Measurements from ENCODE around the gene MYO5A.

The MYO5A gene

DNA sequence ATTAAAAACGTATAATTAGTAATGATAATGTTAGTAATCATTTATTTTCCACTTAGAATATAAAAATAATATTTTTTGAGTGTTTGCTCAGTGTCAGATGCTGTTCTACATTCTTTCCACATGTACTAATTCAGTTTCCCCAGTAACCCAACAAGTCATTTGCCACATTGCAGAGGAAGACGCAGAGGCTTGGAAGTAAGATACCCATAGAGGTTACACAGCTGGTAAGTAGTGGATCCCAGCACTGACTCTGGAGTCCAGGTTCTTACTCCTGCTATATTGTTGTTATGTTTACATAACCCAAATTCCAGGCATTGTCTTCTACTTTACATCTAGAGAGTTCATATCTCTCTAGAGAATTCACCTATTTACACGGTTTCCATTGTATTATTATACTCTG, 184.8 kb downstream of the MYO5A start:
- H3K27ac ChIP-seq: no peak overlapping the region
- no peak for DNase-seq (ENCODE audit: low read depth, low spot score)

DNA sequence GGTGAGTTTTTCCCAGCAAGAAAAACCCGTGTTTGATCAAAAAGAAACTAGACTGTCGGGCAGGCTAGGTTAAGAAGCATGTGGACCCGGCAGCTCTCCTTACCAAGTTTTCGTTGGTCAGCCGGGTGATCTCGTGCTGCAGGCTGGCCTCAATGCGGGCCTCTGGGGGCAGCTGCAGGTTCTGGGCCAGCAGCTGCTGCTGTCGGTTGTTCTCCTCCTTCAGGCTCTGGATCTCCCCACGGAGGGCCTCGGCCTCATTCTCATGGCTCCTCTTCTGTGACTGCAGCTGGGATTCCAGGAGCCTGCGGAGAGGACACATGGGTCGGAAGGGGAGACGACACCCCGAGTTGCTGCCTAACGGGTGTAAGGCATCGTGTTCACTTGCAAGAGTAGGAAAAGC, 188.6 kb downstream of the MYO5A start:
- no peak overlapping the region for H3K27ac ChIP-seq
- no peak for DNase-seq (ENCODE audit: low read depth, low spot score)

- peak overlapping the region; percentile 91 for H3K27ac ChIP-seq
- DNase-seq (ENCODE audit: low read depth, low spot score): no peak
These were observed 189.8 kb downstream of the MYO5A start for GRCh38 chr15:52338891-52339290.

DNA sequence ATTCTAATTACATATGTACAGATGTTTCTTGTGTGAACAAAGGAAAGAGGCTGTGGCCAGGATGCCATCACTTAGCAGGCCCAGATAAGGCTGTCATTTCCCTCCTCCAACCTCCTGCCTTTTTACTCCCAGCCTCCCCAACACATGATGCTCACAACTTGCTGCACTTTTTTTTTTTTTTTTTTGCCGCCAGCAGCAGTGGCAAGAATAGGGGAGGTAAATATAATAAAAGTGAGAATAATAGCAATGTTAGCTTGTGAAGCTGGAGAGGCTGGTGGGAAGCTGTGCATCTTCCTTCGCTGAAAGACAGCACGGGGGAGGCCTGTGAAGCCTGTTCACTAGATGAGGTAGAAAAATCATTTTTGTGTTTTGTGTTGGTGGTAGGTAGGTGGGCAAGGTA, 190.6 kb downstream of the MYO5A start:
- DNase-seq (ENCODE audit: low read depth, low spot score): no peak
- H3K27ac ChIP-seq: peak overlapping the region; percentile 91

- peak overlapping the region; percentile 91 for H3K27ac ChIP-seq
- no peak for DNase-seq (ENCODE audit: low read depth, low spot score)
These were observed 191.4 kb downstream of the MYO5A start for GRCh38 chr15:52337198-52337853.

DNA sequence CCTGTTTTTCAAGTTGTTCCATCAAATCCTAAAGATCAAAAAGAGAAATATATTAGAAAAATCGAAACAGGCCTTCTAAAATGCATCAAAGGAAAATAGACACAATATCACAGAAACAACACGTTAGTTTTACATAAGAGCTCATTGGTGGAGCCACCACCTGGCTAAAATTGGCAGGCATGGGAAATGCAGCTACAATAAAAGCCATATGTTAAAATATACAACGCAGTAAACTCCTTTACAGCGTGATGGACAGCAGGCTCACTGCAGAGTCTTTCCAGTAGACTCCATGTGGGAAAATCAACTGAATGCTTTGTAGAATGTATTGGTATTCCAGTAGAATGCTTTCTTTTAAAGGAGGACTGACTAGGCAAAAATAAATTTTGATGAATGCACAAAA, 192.2 kb downstream of the MYO5A start:
- no peak for DNase-seq (ENCODE audit: low read depth, low spot score)
- H3K27ac ChIP-seq: peak overlapping the region; percentile 91

- peak; percentile 59 for DNase-seq (ENCODE audit: low read depth, low spot score)
- H3K27ac ChIP-seq: peak overlapping the region; percentile 91
These were observed 194.1 kb downstream of the MYO5A start for GRCh38 chr15:52334491-52335160.

- H3K27ac ChIP-seq: peak overlapping the region; percentile 91
- DNase-seq (ENCODE audit: low read depth, low spot score): peak; percentile 50
These were observed 197.0 kb downstream of the MYO5A start for GRCh38 chr15:52331490-52332240.

GRCh38 chr15:52329987-52330386, 198.7 kb downstream of the MYO5A start:
- no peak overlapping the region for H3K27ac ChIP-seq
- no peak for DNase-seq (ENCODE audit: low read depth, low spot score)

GRCh38 chr15:52329150-52329549, 199.5 kb downstream of the MYO5A start:
- H3K27ac ChIP-seq: no peak overlapping the region
- no peak for DNase-seq (ENCODE audit: low read depth, low spot score)

GRCh38 chr15:52328680-52329079, 200.0 kb downstream of the MYO5A start:
- H3K27ac ChIP-seq: no peak overlapping the region
- no peak for DNase-seq (ENCODE audit: low read depth, low spot score)

GRCh38 chr15:52326756-52327155, 201.9 kb downstream of the MYO5A start:
- H3K27ac ChIP-seq: no peak overlapping the region
- DNase-seq (ENCODE audit: low read depth, low spot score): no peak

- DNase-seq (ENCODE audit: low read depth, low spot score): no peak
These were observed 204.6 kb downstream of the MYO5A start for GRCh38 chr15:52324109-52324508.

DNA sequence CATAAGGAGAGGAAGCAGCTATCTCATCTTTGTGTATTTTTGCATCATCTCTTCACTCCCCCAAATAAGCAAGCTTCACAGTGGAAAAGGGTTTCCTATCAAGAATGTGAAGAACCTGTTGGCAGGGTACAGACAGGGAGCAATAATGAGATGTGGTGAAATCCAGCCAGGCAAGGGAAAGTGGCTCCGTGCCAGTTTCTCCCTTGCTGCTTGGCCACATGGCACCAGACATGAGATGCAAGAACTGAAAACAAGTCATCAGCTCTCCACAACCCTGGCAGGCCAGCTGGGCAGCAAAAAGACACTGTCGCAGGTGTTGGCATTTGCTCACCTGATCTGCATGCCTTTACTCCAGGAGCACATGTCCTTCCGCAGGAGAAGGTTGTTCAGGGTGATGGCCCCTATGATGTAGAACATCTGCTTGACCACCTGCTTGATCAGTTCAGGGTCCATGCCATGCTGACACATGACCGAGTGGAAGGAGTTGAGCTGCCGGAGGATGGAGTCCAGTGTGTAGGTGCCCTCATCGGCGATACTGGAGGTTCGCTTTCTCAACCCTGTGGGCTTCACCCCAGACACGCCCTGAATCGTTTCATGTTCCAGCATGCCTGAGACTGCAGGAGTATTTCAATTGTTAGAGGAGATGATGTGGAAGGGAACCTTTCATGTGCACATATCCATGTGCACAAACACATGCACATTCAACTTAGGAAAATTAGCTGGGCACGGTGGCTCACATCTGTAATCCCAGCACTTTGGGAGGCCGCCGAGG, 209.8 kb downstream of the MYO5A start:
- no peak for DNase-seq (ENCODE audit: low read depth, low spot score)
- H3K27ac ChIP-seq: no peak overlapping the region

More at GRCh38 chr15:52324109-52324508, 204.6 kb downstream of the MYO5A start:
- H3K27ac ChIP-seq: no peak overlapping the region

GRCh38 chr15:52317688-52318087, 211.0 kb downstream of the MYO5A start:
- DNase-seq (ENCODE audit: low read depth, low spot score): no peak
- H3K27ac ChIP-seq: no peak overlapping the region

GRCh38 chr15:52317022-52317421, 211.7 kb downstream of the MYO5A start:
- no peak for DNase-seq (ENCODE audit: low read depth, low spot score)

GRCh38 chr15:52309154-52309548, 219.5 kb downstream of the MYO5A start:
- DNase-seq (ENCODE audit: low read depth, low spot score): no peak
- H3K27ac ChIP-seq: no peak overlapping the region

More at GRCh38 chr15:52317022-52317421, 211.7 kb downstream of the MYO5A start:
- H3K27ac ChIP-seq: no peak overlapping the region

- no peak overlapping the region for H3K27ac ChIP-seq
- DNase-seq (ENCODE audit: low read depth, low spot score): no peak
These were observed 220.1 kb downstream of the MYO5A start for GRCh38 chr15:52308446-52309153.

DNA sequence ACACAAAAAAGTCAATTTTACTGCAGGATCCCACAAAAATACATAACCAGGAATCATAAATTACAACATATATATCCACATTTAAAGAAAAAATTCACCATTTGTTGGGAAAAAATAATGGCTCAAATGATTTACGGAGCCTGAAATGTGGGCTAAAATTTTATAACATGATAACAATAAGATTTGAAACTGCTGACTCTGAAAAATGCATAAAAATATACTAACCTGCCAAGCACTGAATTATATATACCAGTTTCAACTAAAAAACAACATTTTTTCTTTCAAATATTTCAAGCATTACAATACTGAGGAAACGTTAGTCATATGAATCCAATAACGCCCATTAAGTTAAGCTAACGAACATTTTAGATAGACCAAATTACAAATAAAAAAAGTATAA, 220.8 kb downstream of the MYO5A start:
- H3K27ac ChIP-seq: no peak overlapping the region
- no peak for DNase-seq (ENCODE audit: low read depth, low spot score)

- peak overlapping the region; percentile 80 for H3K27ac ChIP-seq
- peak; percentile 78 for DNase-seq (ENCODE audit: low read depth, low spot score)
These were observed 222.4 kb downstream of the MYO5A start for GRCh38 chr15:52306270-52306669.
